ENCODE measurements around the gene KLC4. TPM values are rescaled to one million over a fixed set of nuclear protein-coding genes. Genes with fewer than 3 reads are reported as not detected.

The KLC4 gene
- total RNA-seq, 6 experiments from 2014 or later = 45.8 to 134 (median 65.0) TPM

- H3K4me1 ChIP-seq = no peaks in the 10 kb centered on the region
Measured at GRCh38 chr6:43120101-43120763, 60.8 kb downstream of the KLC4 start.

GRCh38 chr6:43120944-43121913, 61.8 kb downstream of the KLC4 start:
- Histone ChIP-seq H3K4me1 (no peaks in the 10 kb centered on the region), H3K9me3 (no peaks in the 10 kb centered on the region), H3K27ac (no peak overlapping the region), H3K27me3 (no peaks in the 10 kb centered on the region), H3K4me3 (no peak overlapping the region), H3K36me3 (no peaks in the 10 kb centered on the region)
- intact Hi-C loops (cut with DNase I) = loop anchor here in 1 of 2 donors (10.0 kb wide), 1 partner anchor 216 kb away; no protein-coding TSS in a partner anchor
- no peak for TF ChIP-seq POLR2A (IDR thresholded peaks at IDR 0.05)
- no peak for TF ChIP-seq CTCF (IDR thresholded peaks at IDR 0.05)
- ATAC-seq (no peak), DNase-seq (no peak)
- WGBS (ENCODE audit: insufficient coverage, low coverage, low lambda C conversion rate, missing lambda C conversion rate) = 63% methylated on average over 5 of the region's 9 CpGs

More at GRCh38 chr6:43120101-43120763, 60.8 kb downstream of the KLC4 start:
- Histone ChIP-seq H3K4me3 (no peak overlapping the region), H3K9me3 (no peaks in the 10 kb centered on the region), H3K27me3 (no peaks in the 10 kb centered on the region), H3K27ac (no peak overlapping the region), H3K36me3 (no peaks in the 10 kb centered on the region)
- intact Hi-C loops (cut with DNase I) = loop anchor here in 1 of 2 donors (10.0 kb wide), 1 partner anchor 215 kb away; no protein-coding TSS in a partner anchor
- 90% methylated on average over 3 of the region's 9 CpGs for WGBS (ENCODE audit: insufficient coverage, low coverage, low lambda C conversion rate, missing lambda C conversion rate)
- ATAC-seq (no peak), DNase-seq (no peak)
- TF ChIP-seq CTCF (IDR thresholded peaks at IDR 0.05) = no peak
- TF ChIP-seq POLR2A (IDR thresholded peaks at IDR 0.05) = no peak

GRCh38 chr6:43122146-43122545, 62.7 kb downstream of the KLC4 start:
- WGBS (ENCODE audit: insufficient coverage, low coverage, low lambda C conversion rate, missing lambda C conversion rate) = 100% methylated on average over 1 of the region's 2 CpGs

More at GRCh38 chr6:43122146-43122545, 62.7 kb downstream of the KLC4 start:
- Histone ChIP-seq H3K4me3 (no peak overlapping the region), H3K36me3 (no peaks in the 10 kb centered on the region), H3K27me3 (no peaks in the 10 kb centered on the region), H3K4me1 (no peaks in the 10 kb centered on the region), H3K27ac (no peak overlapping the region), H3K9me3 (no peaks in the 10 kb centered on the region)
- ATAC-seq (no peak), DNase-seq (no peak)
- intact Hi-C loops (cut with DNase I) = loop anchor here in 1 of 2 donors (10.0 kb wide), 1 partner anchor 217 kb away; no protein-coding TSS in a partner anchor
- no peak for TF ChIP-seq CTCF (IDR thresholded peaks at IDR 0.05)
- TF ChIP-seq POLR2A (IDR thresholded peaks at IDR 0.05) = no peak

Measured in right lobe of liver (tissue), 6 donors.